HL-60/S4 (cell line): ENCODE measurements around the gene NAPG.
"Not testable (repeated sequence)": the region's sequence is repeated elsewhere in the genome, so short reads cannot be mapped to it uniquely, and the experiment has no call there.

Experiments
- in situ Hi-C: fragments of 300-500 bp; cut with MboI; formaldehyde crosslinking; loops from 2 replicates; pipeline ENCODE4 v1.14.3; 2022; ENCODE audit warnings: low sequenced_read_pairs

NAPG gene

GRCh38 chr18:10574412-10574811 is 48.6 kb downstream of the NAPG start:
- in situ Hi-C loops, result not testable (repeated sequence)

DNA sequence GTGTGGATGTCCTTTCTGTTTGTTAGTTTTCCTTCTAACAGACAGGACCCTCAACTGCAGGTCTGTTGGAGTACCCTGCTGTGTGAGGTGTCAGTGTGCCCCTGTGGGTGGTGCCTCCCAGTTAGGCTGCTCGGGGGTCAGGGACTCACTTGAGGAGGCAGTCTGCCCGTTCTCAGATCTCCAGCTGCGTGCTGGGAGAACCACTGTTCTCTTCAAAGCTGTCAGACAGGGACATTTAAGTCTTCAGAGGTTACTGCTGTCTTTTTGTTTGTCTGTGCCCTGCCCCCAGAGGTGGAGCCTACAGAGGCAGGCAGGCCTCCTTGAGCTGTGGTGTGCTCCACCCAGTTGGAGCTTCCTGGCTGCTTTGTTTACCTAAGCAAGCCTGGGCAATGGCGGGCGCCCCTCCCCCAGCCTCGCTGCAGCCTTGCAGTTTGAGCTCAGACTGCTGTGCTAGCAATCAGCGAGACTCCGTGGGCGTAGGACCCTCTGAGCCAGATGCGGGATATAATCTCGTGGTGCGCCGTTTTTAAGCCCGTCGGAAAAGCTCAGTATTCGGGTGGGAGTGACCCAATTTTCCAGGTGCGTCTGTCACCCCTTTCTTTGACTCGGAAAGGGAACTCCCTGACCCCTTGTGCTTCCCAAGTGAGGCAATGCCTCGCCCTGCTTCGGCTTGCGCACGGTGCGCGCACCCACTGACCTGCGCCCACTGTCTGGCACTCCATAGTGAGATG is 52.2 kb downstream of the NAPG start:
- in situ Hi-C loops, result not testable (repeated sequence)

- in situ Hi-C loops, result not testable (repeated sequence)
These were observed 52.7 kb downstream of the NAPG start for GRCh38 chr18:10578573-10578899.

DNA sequence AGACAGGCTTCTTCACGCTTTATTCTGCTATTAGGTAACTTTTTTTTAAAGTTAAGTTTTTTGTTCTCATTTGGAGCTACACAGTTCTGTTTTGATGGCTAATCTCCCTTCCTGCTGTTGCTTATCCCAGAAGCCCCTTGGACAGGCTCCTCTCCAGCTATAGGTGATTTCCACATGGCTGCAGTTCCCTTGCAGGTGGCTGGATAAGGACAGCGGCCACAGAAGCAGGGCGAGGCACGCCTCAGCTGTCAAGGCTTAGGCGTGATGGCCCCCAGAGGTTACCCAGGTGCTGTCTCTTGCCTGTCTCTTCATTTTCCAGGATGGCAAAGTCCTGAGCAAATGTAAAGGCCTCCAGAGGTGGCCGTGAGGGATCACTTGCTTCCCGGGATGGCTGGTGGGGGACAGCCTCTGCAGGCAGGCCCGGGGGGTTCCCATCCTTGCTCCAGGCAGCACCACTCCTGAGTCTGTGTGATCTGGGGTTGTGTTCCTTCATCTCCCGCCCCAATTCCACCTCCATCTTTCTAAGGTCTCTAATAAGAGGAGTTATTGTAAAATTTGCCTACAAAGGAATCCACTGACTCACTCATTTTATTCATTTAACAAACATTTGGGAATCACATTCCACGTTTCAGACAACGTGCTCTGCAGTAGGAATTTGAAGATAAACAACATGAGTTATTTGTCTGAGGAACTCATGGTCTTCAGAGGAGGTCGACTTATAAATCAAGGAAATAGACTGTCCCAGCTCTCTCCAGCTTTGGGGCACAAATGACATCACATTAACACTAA is 53.4 kb downstream of the NAPG start:
- in situ Hi-C loops, result no loop called here

- in situ Hi-C loops, result no loop called here
These were observed 54.4 kb downstream of the NAPG start for GRCh38 chr18:10580215-10580614.

DNA sequence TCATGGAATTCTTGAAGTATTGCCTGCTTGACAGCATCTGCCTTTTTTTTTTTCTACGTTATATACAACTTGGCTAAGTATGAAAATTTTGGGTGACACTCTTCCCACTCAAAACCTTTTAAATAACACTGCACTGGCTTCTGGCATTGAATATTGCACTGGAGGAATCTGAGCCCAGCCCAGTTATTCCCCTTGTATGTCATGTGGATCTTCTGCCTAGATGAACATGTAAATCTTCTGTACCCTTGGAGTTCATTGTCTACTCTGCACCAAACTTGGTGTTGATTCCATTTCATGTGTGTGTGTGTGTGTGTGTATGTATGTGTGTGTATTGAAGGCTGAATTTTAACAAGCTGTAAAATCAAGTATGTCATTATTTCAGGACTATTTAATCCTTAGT is 59.4 kb downstream of the NAPG start:
- in situ Hi-C loops, result no loop called here

DNA sequence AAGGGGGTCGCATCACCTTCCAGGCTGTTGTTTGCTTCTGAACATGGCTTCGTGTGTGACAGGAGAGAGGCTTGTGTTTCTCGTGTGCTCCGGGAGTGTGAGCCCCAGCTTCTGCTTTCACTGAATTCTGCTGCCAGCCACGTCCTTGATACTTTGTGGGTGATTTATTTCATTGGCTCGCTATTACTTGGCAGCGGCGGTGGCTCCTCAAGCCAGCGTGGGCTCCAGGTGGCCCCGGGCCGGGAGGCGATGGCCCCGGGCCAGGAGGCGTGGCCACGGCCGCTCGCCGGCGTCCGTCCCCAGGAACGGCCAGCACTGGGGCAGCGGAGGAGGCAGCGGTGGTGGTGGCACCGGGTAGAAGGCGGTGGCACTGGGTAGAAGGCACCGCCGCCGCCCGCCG is 63.1 kb downstream of the NAPG start:
- in situ Hi-C loops, result no loop called here

DNA sequence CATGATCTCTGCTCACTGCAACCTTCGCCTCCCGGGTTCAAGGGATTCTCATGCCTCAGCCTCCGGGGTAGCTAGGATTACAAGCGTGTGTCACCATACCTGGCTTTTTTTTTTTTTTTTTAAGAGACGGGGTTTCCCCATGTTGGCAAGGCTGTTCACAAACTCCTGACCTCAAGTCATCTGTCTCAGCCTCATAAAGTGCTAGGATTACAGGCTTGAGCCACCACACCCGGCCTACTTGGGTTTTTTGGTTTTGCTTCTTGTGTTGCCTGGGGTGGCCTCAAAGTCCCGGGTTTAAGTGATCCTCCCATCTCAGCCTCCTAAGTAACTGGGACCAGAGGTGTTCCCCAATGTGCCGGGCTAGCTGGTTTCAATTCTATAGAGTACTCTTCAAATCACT is 64.6 kb downstream of the NAPG start:
- in situ Hi-C loops, result no loop called here

DNA sequence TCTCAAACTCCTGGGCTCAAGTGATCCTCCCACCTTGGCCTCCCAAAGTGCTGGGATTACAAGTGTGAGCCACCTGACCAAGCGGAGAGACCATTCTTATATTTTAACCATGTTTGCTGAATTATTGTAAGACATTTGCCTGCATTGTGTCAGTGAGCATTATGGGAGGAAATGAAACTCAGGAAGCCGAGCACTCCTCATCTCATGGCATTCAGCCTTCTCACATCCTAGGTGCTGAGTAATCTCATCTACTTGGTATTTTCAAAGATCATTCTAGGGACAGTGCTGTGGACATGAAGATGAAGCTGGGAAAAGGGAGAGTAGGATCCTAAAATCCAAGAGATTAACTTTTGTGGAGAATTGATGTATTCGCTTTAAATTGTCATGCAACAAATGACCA is 66.1 kb downstream of the NAPG start:
- in situ Hi-C loops, result no loop called here

GRCh38 chr18:10593366-10594022 is 67.7 kb downstream of the NAPG start:
- in situ Hi-C loops, result not testable (repeated sequence)

DNA sequence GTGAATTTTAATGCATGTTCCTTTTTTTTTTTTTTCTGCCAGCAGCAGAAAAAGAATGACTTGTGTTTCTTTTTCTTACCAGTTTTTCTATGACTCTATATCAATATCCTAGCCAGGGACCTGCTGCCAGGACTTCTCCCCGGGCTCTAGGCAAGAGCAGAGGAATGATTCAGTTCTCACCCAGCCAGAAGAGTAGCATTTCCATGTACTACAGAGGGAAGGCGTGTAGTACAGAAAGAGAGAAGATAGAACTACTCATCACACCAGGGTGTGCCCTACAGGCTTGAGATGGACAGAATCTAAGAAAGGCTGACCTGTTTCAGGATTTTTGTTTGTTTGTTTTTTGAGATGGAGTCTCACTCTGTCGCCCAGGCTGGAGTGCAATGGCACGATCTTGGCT is 70.1 kb downstream of the NAPG start:
- in situ Hi-C loops, result not testable (repeated sequence)

- in situ Hi-C loops, result not testable (repeated sequence)
These were observed 71.9 kb downstream of the NAPG start for GRCh38 chr18:10597695-10598094.

DNA sequence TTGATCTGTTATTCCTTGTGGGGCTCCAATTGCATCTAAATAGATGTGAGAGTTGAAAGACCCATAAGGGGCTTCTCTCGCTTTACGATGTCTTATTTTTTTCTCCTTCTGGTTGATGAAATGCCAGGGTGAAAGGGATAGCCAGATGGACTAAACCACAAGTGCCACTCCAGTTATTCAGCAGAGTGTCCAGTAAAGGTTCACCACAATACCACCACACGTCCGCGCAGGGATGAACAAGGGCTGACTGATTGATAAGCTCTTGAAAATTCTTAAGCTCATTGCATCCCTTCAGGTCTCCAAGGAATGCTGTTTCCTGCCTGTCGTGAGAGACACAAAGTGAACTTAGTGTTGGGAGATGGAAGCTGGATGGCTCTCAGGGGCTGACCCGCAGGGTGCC is 74.9 kb downstream of the NAPG start:
- in situ Hi-C loops, result loop anchor here (25.0 kb wide), 1 partner anchor 1637 kb away; no protein-coding TSS in a partner anchor
